Transverse colon (tissue), 4 donors: Measurements from ENCODE around the gene CDCA3.

ENCODE experiments used
- CTCF ChIP-seq, 5 experiments: fragments of 200-600 bp in 3 of 5; fragments of 450-650 bp in 2 of 5; sonication (generic) in 3 of 5; IDR thresholded peaks; 1 replicate in 2 of 5; 2 replicates in 3 of 5; pipeline ENCODE4 v1.5.1; 2016 to 2017; ENCODE audit warnings: antibody characterized with exemption in 5 of 5, inconsistent platforms in 3 of 5, mild to moderate bottlenecking in 2 of 5, moderate library complexity in 1 of 5
- EP300 ChIP-seq: sonication (generic); formaldehyde crosslinking; IDR thresholded peaks from one replicate; pipeline ENCODE4 v1.6.1; 2017; ENCODE audit warnings: antibody characterized with exemption, low read depth
- POLR2A ChIP-seq: fragments of 450-650 bp; IDR thresholded peaks from one replicate; pipeline ENCODE4 v1.6.1; 2016; ENCODE audit warnings: antibody characterized with exemption, mild to moderate bottlenecking, moderate library complexity
- POLR2AphosphoS5 ChIP-seq, 3 donors: sonication (generic); formaldehyde crosslinking; IDR thresholded peaks; one replicate each; pipeline ENCODE4 v1.6.1; 2016; ENCODE audit warnings: antibody characterized with exemption in 3 of 3

GRCh38 chr12:6834873-6835272 is 16.2 kb downstream of the CDCA3 start:
- TF ChIP-seq POLR2A (no peak), POLR2AphosphoS5 (IDR thresholded peaks at IDR 0.05) (no peak), CTCF (IDR thresholded peaks at IDR 0.05) (no peak), EP300 (no peak)
